GM12864 (cell line): ENCODE measurements around the gene GRIA4.

Experiments
- DNase-seq: peaks from one replicate; pipeline ENCODE4 v3.0.0-alpha.2; 2011; ENCODE audit warnings: low read depth
- H3K4me3 ChIP-seq: 2 replicates; pipeline ENCODE4 v1.5.1; 2011; ENCODE audit warnings: mild to moderate bottlenecking, low read depth, low read length, control low read depth
- TF ChIP-seq, protein P1 (sequence below): IDR thresholded peaks from 2 replicates; pipeline ENCODE4 v1.5.1; 2011; ENCODE audit warnings: low read depth, mild to moderate bottlenecking, moderate library complexity, low read length, control low read depth, inconsistent platforms; ENCODE audit errors: missing control alignments

GRIA4 gene

DNA sequence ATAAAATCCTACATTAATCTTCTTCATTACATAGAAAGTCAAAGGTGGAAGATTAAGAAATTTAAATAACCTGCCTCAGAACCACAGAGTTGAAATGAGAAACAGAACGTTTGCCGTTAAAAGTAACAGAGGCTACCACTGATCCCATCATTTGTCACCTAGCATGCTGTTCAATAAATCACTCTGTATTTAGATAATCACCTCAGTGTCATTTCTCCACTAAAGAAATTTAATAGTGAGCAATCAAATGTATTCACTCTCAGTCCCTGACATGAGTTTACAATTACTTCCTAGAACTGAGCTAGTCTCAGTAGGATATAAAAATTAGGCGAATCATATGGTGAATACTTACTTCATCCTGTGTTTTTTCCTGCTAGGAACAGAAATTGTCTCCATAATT lies 242.5 kb downstream of the GRIA4 start:
- no peak for DNase-seq
- no peak overlapping the region for H3K4me3 ChIP-seq
- TF ChIP-seq, protein P1, sequence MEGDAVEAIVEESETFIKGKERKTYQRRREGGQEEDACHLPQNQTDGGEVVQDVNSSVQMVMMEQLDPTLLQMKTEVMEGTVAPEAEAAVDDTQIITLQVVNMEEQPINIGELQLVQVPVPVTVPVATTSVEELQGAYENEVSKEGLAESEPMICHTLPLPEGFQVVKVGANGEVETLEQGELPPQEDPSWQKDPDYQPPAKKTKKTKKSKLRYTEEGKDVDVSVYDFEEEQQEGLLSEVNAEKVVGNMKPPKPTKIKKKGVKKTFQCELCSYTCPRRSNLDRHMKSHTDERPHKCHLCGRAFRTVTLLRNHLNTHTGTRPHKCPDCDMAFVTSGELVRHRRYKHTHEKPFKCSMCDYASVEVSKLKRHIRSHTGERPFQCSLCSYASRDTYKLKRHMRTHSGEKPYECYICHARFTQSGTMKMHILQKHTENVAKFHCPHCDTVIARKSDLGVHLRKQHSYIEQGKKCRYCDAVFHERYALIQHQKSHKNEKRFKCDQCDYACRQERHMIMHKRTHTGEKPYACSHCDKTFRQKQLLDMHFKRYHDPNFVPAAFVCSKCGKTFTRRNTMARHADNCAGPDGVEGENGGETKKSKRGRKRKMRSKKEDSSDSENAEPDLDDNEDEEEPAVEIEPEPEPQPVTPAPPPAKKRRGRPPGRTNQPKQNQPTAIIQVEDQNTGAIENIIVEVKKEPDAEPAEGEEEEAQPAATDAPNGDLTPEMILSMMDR = no peak

DNA sequence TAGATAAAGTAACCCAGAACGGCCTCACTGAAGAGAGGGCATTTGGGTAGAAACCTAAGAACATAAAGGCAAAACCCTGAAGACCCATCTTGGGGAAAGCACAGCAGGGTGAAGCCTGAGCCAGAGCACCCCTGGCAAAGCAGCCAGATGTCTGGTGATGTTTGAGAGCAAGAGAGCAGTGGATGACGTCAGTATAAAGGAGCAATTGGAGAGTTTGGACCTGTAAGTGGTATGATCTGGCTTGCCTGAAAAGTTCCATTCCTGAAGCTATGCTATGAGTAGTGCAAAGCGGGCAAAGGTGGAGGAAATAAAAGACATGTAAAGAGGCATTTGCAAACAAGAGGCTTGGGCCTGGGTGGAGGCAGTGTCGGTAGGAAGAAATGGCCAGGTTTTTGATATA lies 244.4 kb downstream of the GRIA4 start:
- no peak overlapping the region for H3K4me3 ChIP-seq
- TF ChIP-seq, protein P1 = no peak
- no peak for DNase-seq

DNA sequence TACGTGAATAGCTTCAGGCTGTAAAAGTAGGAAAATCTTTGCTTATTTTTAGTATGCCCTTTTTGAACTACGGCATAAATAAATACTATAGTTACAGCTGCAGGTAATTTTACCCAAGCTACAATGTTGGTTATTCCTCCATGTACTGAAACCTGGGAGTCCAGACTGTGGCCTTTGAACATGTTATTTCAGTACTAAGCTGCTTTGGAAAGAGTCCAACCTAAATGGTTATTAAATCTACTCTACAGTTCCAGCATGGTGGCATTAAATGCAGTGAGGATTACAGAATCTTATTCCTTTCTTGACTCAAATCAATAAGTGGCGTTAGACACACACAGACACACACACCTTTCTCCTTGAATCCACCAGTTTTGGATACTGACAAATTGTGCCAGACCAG lies 247.1 kb downstream of the GRIA4 start:
- H3K4me3 ChIP-seq = no peak overlapping the region

DNA sequence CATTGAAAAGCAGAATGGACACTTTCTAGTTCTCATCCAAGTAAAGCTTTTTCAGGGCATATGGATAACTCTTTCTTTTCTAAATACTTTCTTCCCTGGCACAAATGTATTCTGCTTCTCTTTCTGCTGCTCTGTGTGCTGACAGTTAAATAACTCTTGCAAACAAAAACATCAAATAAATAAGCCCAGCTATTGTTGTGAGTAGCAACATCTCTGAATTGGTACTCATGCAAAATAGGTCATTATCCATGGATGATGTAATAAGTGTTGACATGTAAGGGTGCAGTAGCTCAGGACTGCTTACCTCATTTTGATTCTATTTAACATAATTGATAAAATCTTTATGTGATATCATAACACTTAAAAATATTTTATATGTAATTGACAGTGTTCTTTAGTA lies 247.9 kb downstream of the GRIA4 start:
- no peak overlapping the region for H3K4me3 ChIP-seq
- DNase-seq = no peak
- TF ChIP-seq, protein P1 = no peak

More for the DNA sequence above, 247.1 kb downstream of the GRIA4 start:
- DNase-seq = no peak
- TF ChIP-seq, protein P1 = no peak

DNA sequence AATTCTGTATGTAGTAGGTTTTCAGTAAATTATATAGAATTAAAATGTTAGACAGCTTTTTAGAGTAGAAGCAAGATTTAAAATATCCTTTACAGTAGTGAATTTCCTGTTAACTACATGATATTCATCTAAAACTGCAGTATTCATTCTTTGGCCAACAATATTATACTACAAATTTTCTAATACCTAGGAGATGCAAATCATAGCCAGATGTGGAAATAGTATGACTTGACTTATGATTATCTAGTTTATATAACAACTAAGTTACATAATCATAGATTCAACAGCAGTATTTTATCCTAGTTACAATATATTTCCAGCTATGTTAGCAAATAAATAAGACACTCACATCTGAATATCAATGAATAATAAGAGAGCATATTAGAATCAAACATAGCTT lies 249.0 kb downstream of the GRIA4 start:
- no peak overlapping the region for H3K4me3 ChIP-seq
- no peak for DNase-seq
- TF ChIP-seq, protein P1 = no peak

DNA sequence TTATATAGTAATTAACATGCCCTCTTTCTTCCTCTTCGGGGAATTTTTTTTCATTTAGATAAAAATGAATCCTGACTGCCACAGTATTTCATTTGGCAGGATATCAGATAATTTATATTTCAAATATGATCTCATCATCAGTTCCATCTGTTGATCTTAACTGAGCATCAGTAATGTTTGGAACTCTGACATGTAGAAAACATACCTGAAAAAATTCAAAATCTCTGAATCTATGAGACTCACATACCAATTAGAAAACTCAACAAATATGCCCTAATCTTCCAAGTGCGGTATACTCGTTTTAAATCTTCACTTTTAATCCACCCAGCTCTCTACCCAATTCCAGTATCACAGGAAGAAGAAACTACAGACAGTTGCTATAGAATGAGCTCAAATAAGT lies 250.2 kb downstream of the GRIA4 start:
- DNase-seq = no peak

DNA sequence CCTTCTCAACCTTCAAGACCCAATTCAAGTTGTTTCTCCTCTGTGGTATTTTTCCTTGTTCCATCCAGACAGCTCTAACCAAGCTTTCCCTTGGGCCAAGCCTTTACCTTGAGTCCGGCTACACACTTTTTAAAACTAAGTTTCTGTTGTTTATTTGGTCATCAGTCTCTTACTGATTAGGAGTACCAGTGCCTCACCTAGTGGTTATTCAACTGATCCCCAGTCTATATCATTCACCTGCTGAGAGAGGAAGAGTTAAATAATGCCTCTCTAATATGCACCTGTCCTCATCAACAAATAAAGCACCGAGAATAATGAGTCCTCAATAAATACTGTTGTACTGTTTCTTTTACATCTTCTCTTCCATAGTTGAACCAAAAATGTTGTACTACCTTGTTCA lies 251.4 kb downstream of the GRIA4 start:
- TF ChIP-seq, protein P1 = no peak
- H3K4me3 ChIP-seq = no peak overlapping the region
- no peak for DNase-seq

More for the DNA sequence above, 250.2 kb downstream of the GRIA4 start:
- H3K4me3 ChIP-seq = no peak overlapping the region
- TF ChIP-seq, protein P1 = no peak
